Liver (tissue), 9 donors: ENCODE measurements around the gene VAT1. TPM values are rescaled to one million over a fixed set of nuclear protein-coding genes. Genes with fewer than 3 reads are reported as not detected.

Experiments used
- DNase-seq: peaks from one replicate; pipeline ENCODE4 v3.0.0-alpha.2; 2017; ENCODE audit warnings: low spot score
- H3K27ac ChIP-seq, 2 donors: one replicate each; pipeline ENCODE4 v1.7.0; 2013; ENCODE audit warnings: inconsistent platforms in 2 of 2, low read length in 2 of 2, control low read depth in 1 of 2, low read depth in 1 of 2, mild to moderate bottlenecking in 1 of 2
- H3K27me3 ChIP-seq, 4 donors: one replicate each; pipeline versions ENCODE4 v1.6.1 to v1.7.0; 2013; ENCODE audit warnings: low read length in 3 of 4, inconsistent platforms in 1 of 4, mild to moderate bottlenecking in 1 of 4, moderate library complexity in 1 of 4; ENCODE audit not compliant: control insufficient read depth in 4 of 4, insufficient read depth in 4 of 4
- H3K36me3 ChIP-seq, 4 donors: one replicate each; pipeline versions ENCODE4 v1.6.1 to v1.7.0; 2013; ENCODE audit warnings: low read length in 3 of 4, mild to moderate bottlenecking in 3 of 4, low read depth in 1 of 4, moderate library complexity in 1 of 4; ENCODE audit not compliant: control insufficient read depth in 4 of 4, insufficient read depth in 3 of 4
- H3K4me1 ChIP-seq, 4 donors: one replicate each; pipeline versions ENCODE4 v1.6.1 to v1.7.0; 2013; ENCODE audit warnings: low read length in 3 of 4, mild to moderate bottlenecking in 3 of 4, moderate library complexity in 1 of 4; ENCODE audit not compliant: control insufficient read depth in 4 of 4, insufficient read depth in 4 of 4
- H3K4me3 ChIP-seq, 3 donors: one replicate each; pipeline versions ENCODE4 v1.6.1 to v1.7.0; 2013; ENCODE audit warnings: low read length in 3 of 3, control low read depth in 1 of 3, low read depth in 1 of 3, mild to moderate bottlenecking in 1 of 3
- H3K9ac ChIP-seq, 2 donors: one replicate each; pipeline ENCODE4 v1.7.0; 2013; ENCODE audit warnings: low read length in 2 of 2, mild to moderate bottlenecking in 2 of 2, moderate library complexity in 2 of 2, control low read depth in 1 of 2, low read depth in 1 of 2
- H3K9me3 ChIP-seq, 4 donors: one replicate each; pipeline versions ENCODE4 v1.6.1 to v1.7.0; 2013; ENCODE audit warnings: low read length in 3 of 4; ENCODE audit not compliant: control insufficient read depth in 4 of 4
- EGR1 ChIP-seq, 2 donors: IDR thresholded peaks; 2 replicates each; pipeline ENCODE4 v1.6.1; 2016 to 2018; ENCODE audit warnings: antibody characterized with exemption in 2 of 2, low read depth in 2 of 2
- FOXA1 ChIP-seq: IDR thresholded peaks from 2 replicates; pipeline ENCODE4 v1.6.1; 2016; ENCODE audit warnings: antibody characterized with exemption
- FOXA2 ChIP-seq: IDR thresholded peaks from 2 replicates; pipeline ENCODE4 v1.6.1; 2016; ENCODE audit warnings: antibody characterized with exemption
- GABPA ChIP-seq, 2 donors: IDR thresholded peaks in 1 of 2; conservative IDR thresholded peaks in 1 of 2; 2 replicates each; pipeline ENCODE4 v1.6.1; 2016; ENCODE audit warnings: antibody characterized with exemption in 2 of 2, mild to moderate bottlenecking in 1 of 2, moderate library complexity in 1 of 2
- HNF4A ChIP-seq, 2 donors: conservative IDR thresholded peaks; 2 replicates each; pipeline ENCODE4 v1.6.1; 2016; ENCODE audit warnings: antibody characterized with exemption in 2 of 2, mild to moderate bottlenecking in 2 of 2
- HNF4G ChIP-seq: IDR thresholded peaks from 2 replicates; pipeline ENCODE4 v1.6.1; 2016; ENCODE audit warnings: antibody characterized with exemption
- JUND ChIP-seq, 2 donors: IDR thresholded peaks; 2 replicates each; pipeline ENCODE4 v1.6.1; 2016; ENCODE audit warnings: antibody characterized with exemption in 2 of 2
- MAX ChIP-seq: IDR thresholded peaks from 2 replicates; pipeline ENCODE4 v1.6.1; 2016; ENCODE audit warnings: antibody characterized with exemption
- NR2F2 ChIP-seq: IDR thresholded peaks from 2 replicates; pipeline ENCODE4 v1.6.1; 2016; ENCODE audit warnings: antibody characterized with exemption
- RAD21 ChIP-seq, 2 donors: IDR thresholded peaks; 2 replicates each; pipeline ENCODE4 v1.6.1; 2016; ENCODE audit warnings: antibody characterized with exemption in 2 of 2, mild to moderate bottlenecking in 2 of 2
- REST ChIP-seq: IDR thresholded peaks from 2 replicates; pipeline ENCODE4 v1.6.1; 2016; ENCODE audit warnings: antibody characterized with exemption, mild to moderate bottlenecking
- RXRA ChIP-seq, 2 donors: IDR thresholded peaks; 2 replicates each; pipeline ENCODE4 v1.6.1; 2017 to 2018; ENCODE audit warnings: antibody characterized with exemption in 2 of 2, mild to moderate bottlenecking in 1 of 2
- SP1 ChIP-seq: IDR thresholded peaks from 2 replicates; pipeline ENCODE4 v1.6.1; 2018; ENCODE audit warnings: antibody characterized with exemption, mild to moderate bottlenecking
- TAF1 ChIP-seq: conservative IDR thresholded peaks from 2 replicates; pipeline ENCODE4 v1.6.1; 2016; ENCODE audit warnings: antibody characterized with exemption, mild to moderate bottlenecking
- YY1 ChIP-seq: IDR thresholded peaks from 2 replicates; pipeline ENCODE4 v1.6.1; 2016; ENCODE audit warnings: antibody characterized with exemption, mild to moderate bottlenecking
- ZBTB33 ChIP-seq: IDR thresholded peaks from 2 replicates; pipeline ENCODE4 v1.6.1; 2016; ENCODE audit warnings: antibody characterized with exemption
- WGBS: extraction: QIAGEN DNeasy Blood & Tissue Kit; methylation state at CpG from one replicate; pipeline ENCODE4 v1.1.7; 2013; 5-methylcytosine and 5-hydroxymethylcytosine counted together
- polyA plus RNA-seq, 2 donors: library from polyadenylated mRNA; stranded (reverse) in 1 of 2; unstranded in 1 of 2; fragments of 200-250 nt in 1 of 2; fragments of >200 nt in 1 of 2; fragmentation: Nextera tagmentation in 1 of 2; extraction: Ambion mirVana in 1 of 2; gene quantifications; one replicate each; pipeline versions ENCODE4 v1.2.1 to v1.2.3, GENCODE V29; 2013 to 2015
- total RNA-seq, 2 donors: library from RNA; depleted of rRNA; stranded (reverse); fragments of >200 nt; gene quantifications; one replicate each; pipeline ENCODE4 v1.2.3, GENCODE V29; 2014
- TF ChIP-seq, protein P1 (sequence below): fragments of 150-350 bp; IDR thresholded peaks from 2 replicates; pipeline ENCODE4 v1.5.1; 2017; ENCODE audit warnings: improper control_type of control experiment, low read depth, low read length; ENCODE audit not compliant: missing input control
- TF ChIP-seq, protein P2 (sequence below): IDR thresholded peaks from 2 replicates; pipeline ENCODE4 v1.6.1; 2016; ENCODE audit warnings: antibody characterized with exemption
- donor health status: healthy.
- donor health status: healthy.
- donor health status: healthy.
- donor health status: healthy.
- donor health status: healthy.

Gene VAT1
- total and polyA plus RNA-seq, 4 donors, result 16.3 to 38.8 (median 25.4) TPM

DNA sequence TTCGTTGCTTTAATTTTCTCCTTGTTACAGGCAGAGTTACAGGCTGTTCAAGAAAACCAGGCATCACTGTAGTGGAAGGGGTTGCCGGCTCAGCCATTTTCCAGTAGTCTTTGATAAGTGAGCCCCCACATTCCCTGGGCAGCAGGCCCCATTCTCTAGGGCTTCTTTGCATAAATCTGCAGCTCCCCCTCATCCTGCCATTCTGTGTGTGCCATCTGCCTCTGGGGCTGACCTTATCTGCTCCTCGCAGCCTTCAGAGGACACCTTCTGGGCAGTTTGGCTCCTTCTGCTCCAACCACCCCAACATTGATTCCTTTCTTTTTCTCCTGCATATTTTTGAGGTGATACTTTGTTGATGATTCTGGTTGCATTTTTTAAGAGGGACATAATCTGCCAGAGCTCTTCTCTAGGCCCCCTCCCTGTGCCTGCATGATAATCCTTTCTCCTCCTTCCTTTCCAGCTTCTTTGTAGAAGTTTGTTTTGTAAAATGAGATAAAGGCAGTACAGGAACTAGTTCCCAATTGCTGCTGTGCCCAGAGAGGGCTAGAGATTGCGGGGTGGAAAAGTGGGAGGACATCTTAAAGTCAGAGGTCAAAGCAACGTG is 19.9 kb upstream of the VAT1 start:
- no peak overlapping the region for H3K27ac ChIP-seq
- no peak overlapping the region for H3K4me3 ChIP-seq
- no peak for DNase-seq
- no peak for TF ChIP-seq JUND (IDR thresholded peaks at IDR 0.05)
- no peak for TF ChIP-seq FOXA1
- TF ChIP-seq HNF4A (conservative IDR thresholded peaks at IDR 0.05), result no peak
- H3K36me3 ChIP-seq, result no peaks in the 10 kb centered on the region
- no peaks in the 10 kb centered on the region for H3K27me3 ChIP-seq
- H3K4me1 ChIP-seq, result peaks cover 5 to 32% (median 28%) of the 10 kb centered on the region in 4 donors
- no peaks in the 10 kb centered on the region for H3K9me3 ChIP-seq
- H3K9ac ChIP-seq, result no peak overlapping the region
- WGBS, result 85% methylated on average over 5 of the region's 5 CpGs

- peak; percentile 92 for TF ChIP-seq FOXA2
- peak in 1 of 2 donors; percentile 41 for TF ChIP-seq EGR1 (IDR thresholded peaks at IDR 0.05; ENCODE audit: low read depth in 2 of 2)
- TF ChIP-seq, protein P1, sequence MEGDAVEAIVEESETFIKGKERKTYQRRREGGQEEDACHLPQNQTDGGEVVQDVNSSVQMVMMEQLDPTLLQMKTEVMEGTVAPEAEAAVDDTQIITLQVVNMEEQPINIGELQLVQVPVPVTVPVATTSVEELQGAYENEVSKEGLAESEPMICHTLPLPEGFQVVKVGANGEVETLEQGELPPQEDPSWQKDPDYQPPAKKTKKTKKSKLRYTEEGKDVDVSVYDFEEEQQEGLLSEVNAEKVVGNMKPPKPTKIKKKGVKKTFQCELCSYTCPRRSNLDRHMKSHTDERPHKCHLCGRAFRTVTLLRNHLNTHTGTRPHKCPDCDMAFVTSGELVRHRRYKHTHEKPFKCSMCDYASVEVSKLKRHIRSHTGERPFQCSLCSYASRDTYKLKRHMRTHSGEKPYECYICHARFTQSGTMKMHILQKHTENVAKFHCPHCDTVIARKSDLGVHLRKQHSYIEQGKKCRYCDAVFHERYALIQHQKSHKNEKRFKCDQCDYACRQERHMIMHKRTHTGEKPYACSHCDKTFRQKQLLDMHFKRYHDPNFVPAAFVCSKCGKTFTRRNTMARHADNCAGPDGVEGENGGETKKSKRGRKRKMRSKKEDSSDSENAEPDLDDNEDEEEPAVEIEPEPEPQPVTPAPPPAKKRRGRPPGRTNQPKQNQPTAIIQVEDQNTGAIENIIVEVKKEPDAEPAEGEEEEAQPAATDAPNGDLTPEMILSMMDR, result no peak
- TF ChIP-seq MAX, result peak; percentile 51
- TF ChIP-seq JUND (IDR thresholded peaks at IDR 0.05), result peak in 1 of 2 donors; percentile 55
- peak; percentile 83 for TF ChIP-seq FOXA1
- peak in 1 of 2 donors; percentile 43 for TF ChIP-seq GABPA (IDR thresholded peaks at IDR 0.05 in 1 of 2, conservative IDR thresholded peaks at IDR 0.05 in 1 of 2)
- peak; percentile 71 for TF ChIP-seq SP1
- TF ChIP-seq ZBTB33, result peak; percentile 65
- TF ChIP-seq REST, result peak; percentile 53
- TF ChIP-seq TAF1, result peak; percentile 21
- peak; percentile 64 to 80 for TF ChIP-seq RXRA (IDR thresholded peaks at IDR 0.05)
- no peak for TF ChIP-seq HNF4G
- TF ChIP-seq, protein P2, sequence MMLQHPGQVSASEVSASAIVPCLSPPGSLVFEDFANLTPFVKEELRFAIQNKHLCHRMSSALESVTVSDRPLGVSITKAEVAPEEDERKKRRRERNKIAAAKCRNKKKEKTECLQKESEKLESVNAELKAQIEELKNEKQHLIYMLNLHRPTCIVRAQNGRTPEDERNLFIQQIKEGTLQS, result peak; percentile 43
- TF ChIP-seq HNF4A (conservative IDR thresholded peaks at IDR 0.05), result peak; percentile 62 to 66
- peak; percentile 10 for TF ChIP-seq NR2F2
- TF ChIP-seq RAD21 (IDR thresholded peaks at IDR 0.05), result peak; percentile 50 to 67
- TF ChIP-seq YY1, result peak; percentile 85
- no peaks in the 10 kb centered on the region for H3K9me3 ChIP-seq
- H3K4me3 ChIP-seq, result no peak overlapping the region
- WGBS, result 22% methylated on average over 2 of the region's 2 CpGs
- H3K27ac ChIP-seq, result peak overlapping the region; percentile 21 to 66
- no peaks in the 10 kb centered on the region for H3K27me3 ChIP-seq
- H3K36me3 ChIP-seq, result no peaks in the 10 kb centered on the region
- no peak overlapping the region for H3K9ac ChIP-seq
- no peak for DNase-seq
- peaks cover 5 to 32% (median 28%) of the 10 kb centered on the region in 4 donors for H3K4me1 ChIP-seq
These were observed 18.5 kb upstream of the VAT1 start for GRCh38 chr17:43040655-43041054.
